ENCODE measurements around the gene MYL5.
"Not testable (repeated sequence)": the region's sequence is repeated elsewhere in the genome, so short reads cannot be mapped to it uniquely, and the experiment has no call there.

MYL5 gene

GRCh38 chr4:700587-701264 lies 26.4 kb downstream of the MYL5 start:
- DNase-seq: peak in 4 of 10 donors; percentile 26 to 81 (median 58)
- intact Hi-C loops (cut with DNase I): no loop called here

- intact Hi-C loops (cut with DNase I): no loop called here
- DNase-seq: peak in 3 of 10 donors; percentile 35 to 71 (median 61)
These were observed 28.3 kb downstream of the MYL5 start for GRCh38 chr4:702618-703048.

DNA sequence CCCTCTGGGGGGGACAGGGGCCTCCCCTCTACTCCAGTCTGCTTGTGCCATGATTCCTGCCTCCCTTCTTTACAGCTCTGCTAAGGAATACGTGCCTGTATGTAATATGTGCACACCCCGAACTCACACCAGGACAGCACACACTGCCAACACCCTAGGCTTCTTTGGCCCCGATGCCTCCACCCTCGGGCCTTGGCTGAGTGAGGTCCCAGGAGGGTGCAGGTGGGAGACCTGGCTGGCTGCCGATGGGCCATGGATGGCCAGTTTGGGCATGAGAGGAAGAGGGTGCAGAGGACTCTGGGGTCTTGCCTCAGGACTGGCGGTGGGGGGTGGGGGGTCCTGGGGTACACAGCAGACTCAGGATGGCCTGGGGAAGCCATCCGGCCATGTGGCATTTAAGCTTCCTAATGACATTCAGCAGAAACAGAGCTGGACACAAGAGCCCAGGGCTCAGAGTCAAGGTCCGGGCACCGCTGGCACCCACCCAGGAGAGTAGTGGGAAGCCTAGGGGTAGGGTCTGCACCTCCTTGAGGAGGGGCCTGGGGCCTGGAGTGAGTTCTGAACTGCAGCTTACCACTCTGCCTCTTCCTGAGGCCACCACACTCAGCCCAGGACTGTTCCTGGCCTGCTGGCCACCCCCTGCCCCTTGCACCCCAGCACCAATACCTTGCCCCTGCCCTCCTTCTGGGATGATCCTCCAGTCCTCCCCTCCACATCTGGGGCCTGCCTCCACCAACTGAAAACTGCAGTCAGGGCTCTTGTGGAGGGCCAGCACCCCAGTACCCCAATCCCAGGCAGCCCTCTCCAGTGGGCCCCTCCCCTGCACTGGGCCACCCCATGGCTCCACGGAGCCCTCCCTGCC lies 29.2 kb downstream of the MYL5 start:
- peak in 3 of 10 donors; percentile 52 to 80 (median 66) for DNase-seq
- intact Hi-C loops (cut with DNase I): no loop called here

- intact Hi-C loops (cut with DNase I): no loop called here
- DNase-seq: peak in 3 of 10 donors; percentile 72 to 86 (median 84)
These were observed 30.0 kb downstream of the MYL5 start for GRCh38 chr4:704198-704891.

DNA sequence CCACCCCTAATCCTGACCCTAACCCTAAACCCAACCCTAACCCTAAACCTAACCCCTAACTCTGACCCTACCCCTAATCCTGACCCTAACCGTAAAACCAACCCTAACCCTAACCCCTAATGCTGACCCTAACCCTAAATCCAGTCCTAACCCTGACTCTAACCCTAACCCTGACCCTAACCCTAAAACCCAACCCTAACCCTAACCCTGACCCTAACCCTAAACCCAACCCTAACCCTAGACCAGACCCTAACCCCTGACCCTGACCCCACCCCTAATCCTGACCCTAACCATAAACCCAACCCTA lies 30.6 kb downstream of the MYL5 start:
- DNase-seq: no peak
- intact Hi-C loops (cut with DNase I): no loop called here

DNA sequence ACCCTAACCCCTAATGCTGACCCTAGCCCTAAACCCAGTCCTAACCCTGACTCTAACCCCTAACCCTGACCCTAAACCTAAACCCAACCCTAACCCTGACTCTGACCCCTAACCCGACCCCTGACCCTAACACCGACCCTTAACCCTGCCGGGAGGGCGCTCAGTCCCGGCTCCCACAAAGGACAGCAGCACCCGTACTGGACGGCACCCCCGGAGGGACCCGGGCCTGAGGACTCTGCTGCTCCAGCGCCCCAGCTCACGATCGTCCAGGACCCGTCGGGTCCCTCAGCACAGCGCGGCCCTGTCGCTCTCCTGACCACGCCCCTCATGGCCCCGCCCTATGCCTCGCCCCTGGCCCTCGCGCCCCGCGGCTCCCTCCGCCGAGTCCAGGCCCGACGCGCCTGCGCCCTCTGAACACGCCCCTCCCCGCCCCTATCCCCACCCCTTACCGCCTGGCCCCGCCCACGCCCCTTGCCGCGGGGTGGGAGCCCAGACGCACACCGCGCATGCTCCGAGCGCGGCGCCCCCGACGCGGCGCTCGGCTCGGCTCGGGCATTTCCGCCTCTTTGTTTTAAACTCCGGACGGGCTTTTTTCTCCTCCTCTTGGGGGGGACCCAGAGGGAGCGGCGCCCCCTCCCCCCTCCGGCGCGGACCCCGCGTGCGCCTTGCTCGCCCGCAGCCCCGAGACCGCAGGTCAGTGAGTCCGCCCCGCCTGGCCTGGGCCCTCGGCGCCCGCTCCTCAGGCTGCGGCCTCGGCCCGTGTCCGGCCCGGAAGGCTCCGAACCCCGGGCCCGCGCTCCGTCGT lies 31.1 kb downstream of the MYL5 start, which contains the start of gene PCGF3:
Gene PCGF3 (plus strand): TSS at position 555 of the 805 bp plus-strand sequence. CDS start 27,849 bp downstream, outside the sequence.
- intact Hi-C loops (cut with DNase I): no loop called here
- peak; percentile 86 to 99 (median 94) for DNase-seq

- intact Hi-C loops (cut with DNase I): not testable (repeated sequence)
- peak in 2 of 10 donors; percentile 39 to 74 for DNase-seq
These were observed 31.8 kb downstream of the MYL5 start for GRCh38 chr4:706083-706633.

DNA sequence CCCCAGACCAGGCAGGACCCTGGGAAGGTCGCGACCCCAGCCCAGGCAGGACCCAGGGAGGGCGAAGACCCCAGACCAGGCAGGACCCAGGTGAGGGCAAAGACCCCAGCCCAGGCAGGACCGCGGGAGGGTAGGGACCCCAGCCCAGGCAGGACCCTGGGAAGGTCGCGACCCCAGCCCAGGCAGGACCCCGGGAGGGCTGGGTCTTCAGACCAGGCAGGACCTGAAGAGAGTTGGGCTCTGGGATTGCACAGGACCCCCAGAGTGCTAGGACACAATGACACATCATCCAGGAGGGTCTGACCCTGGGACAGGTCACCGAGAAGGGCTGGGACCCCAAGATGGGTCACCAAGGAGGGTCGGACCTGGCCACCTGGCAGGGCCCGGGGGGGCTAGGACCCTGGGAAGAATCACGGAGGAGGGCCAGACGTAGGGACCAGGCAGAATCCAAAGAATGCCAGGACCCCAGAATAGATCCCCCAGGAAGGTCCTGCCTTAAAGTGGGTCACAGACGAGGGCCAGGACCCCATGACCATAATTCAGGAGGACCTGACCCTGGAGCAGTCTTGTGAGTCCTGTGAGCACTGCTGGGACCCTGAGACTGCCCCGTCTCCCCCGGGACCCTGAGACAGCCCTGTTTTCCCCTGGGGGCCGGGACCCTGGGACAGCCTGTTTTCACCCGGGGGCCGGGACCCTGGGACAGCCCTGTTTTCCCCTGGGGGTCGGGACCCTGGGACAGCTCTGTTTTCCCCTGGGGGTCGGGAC lies 32.7 kb downstream of the MYL5 start:
- intact Hi-C loops (cut with DNase I): no loop called here

GRCh38 chr4:707929-708630 lies 33.7 kb downstream of the MYL5 start:
- DNase-seq: peak in 2 of 10 donors; percentile 21 to 75
- intact Hi-C loops (cut with DNase I): no loop called here

More for the DNA sequence above, 32.7 kb downstream of the MYL5 start:
- peak in 2 of 10 donors; percentile 60 to 69 for DNase-seq

DNA sequence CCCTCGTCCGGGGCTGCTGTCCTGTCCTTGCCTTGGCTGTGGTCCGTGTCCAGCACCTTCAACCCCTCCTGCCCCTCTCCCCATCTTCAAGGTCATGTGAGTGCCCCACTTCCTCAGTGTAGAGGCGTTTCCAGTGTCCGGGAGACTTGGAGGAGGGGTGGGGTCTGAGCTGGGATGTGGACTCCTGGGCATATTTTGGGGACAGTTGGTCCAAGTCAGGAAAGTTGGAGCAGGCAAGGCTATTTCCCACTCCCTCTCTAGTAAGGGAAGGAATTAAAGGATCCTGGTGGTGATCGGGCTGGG lies 34.2 kb downstream of the MYL5 start:
- intact Hi-C loops (cut with DNase I): no loop called here
- peak in 1 of 10 donors; percentile 41 for DNase-seq

- intact Hi-C loops (cut with DNase I): no loop called here
- DNase-seq: peak in 2 of 10 donors; percentile 16 to 32
These were observed 35.0 kb downstream of the MYL5 start for GRCh38 chr4:709348-709747.

DNA sequence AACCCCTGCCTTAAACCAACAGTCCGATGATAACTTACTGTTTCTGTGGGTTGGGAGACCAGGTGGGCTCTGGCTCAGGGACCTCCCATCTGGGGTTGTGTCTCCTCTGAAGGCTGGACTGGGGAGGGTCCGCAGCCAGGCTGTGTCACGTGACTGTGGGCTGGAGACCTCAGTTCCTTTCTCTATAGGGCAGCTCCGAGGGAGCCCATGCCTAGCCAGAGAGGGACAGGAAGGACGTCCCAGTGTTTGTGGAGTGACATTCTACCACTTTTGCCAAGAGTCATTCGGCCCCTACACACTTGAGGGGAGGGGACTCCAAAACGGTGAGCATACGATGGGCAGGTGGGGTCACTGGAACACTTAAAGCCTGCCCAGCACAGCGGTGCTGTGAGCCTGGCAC lies 35.8 kb downstream of the MYL5 start:
- intact Hi-C loops (cut with DNase I): no loop called here
- DNase-seq: peak in 2 of 10 donors; percentile 14 to 42

- intact Hi-C loops (cut with DNase I): no loop called here
- DNase-seq: peak in 2 of 10 donors; percentile 40 to 64
These were observed 36.6 kb downstream of the MYL5 start for GRCh38 chr4:710916-711315.

DNA sequence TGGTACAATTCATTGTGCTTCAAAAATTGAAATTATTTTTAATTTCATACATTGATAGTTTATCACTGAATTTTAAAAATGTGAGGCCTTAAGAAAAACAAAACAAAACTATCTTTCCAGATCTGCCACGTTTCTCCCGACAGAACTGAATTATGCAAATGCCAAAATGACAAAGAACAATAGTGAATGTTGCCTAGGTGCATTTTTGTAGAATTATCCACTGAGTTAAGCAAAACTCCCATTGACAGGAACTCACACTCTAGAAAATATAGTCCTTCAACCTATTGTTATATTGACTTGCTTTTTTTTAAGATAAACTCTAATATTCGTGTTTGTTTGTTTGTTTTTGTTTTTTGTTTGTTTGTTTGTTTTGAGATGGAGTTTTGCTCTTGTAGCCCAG lies 37.8 kb downstream of the MYL5 start:
- intact Hi-C loops (cut with DNase I): no loop called here
- DNase-seq: no peak

DNA sequence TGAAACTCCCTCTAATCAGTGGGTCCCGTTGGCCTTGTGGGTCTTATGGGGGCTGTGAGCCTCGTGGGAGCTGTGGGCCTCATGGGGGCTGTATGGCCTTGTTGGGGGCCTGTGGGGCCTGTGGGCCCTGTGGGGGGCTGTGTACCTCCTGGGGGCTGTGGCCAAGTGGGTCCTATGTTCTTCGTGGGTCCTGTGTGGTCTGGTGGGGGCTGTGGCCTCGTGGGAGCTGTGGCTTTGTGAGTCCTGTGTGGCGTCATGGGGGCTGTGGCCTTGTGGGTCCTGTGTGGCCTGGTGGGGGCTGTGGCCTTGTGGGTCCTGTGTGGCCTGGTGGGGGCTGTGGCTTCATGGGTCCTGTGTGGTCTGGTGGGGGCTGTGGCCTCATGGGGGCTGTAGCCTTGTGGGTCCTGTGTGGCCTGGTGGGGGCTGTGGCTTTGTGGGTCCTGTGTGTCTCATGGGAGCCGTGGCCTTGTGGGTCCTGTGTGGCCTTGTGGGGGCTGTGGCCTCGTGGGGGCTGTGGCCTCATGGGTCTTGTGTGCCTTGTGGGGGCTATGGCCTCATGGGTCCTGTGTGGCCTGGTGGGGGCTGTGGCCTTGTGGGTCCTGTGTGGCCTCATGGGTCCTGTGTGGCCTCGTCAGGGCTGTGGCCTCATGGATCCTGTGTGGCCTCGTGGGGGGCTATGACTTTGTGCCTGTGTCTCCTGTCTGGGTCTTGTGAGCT lies 38.7 kb downstream of the MYL5 start:
- intact Hi-C loops (cut with DNase I): no loop called here

GRCh38 chr4:714087-714486 lies 39.7 kb downstream of the MYL5 start:
- DNase-seq: peak in 1 of 10 donors; percentile 35
- intact Hi-C loops (cut with DNase I): no loop called here

More for the DNA sequence above, 38.7 kb downstream of the MYL5 start:
- peak in 2 of 10 donors; percentile 46 to 71 for DNase-seq

DNA sequence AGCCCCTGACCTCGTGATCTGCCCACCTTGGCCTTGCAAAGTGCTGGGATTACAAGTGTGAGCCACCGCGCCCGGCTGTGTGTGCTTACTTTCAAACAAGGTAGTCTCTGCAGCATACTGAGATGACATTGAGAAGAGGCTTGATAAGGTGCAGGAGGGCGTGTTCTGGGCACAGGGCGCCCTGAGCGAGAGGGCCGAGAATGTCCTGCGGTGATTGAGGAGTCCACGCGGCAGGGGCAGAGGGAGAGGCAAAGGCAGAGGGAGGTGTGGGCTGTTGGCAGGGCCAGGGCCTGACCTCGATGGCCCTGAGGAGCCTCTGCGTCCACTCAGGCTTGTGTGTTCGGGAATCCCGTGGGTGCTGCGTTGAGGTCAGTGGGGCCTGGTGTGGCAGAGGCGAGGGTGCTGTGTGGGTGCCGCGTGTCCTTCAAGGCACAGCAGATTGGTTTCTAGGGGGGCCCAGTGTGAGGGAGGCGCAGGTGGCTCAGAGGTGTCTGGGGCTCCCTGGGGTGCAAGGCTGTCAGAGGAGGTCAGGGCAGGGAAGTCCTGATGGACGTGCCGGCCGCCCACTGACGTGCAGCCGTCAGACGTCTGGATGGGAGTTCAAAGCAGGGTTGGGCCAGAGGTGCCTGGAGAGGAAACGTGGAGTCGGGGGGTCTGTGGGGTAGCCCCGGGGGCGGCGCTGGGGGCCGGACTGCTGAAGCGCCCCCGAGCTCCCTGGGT lies 43.4 kb downstream of the MYL5 start:
- DNase-seq: peak in 1 of 10 donors; percentile 65
- intact Hi-C loops (cut with DNase I): no loop called here

All from posterior cingulate gyrus (tissue), 11 donors.